ENCODE data around the gene BMP7. TPM values are rescaled to one million over a fixed set of nuclear protein-coding genes. Genes with fewer than 3 reads are reported as not detected.

The BMP7 gene
- total RNA-seq, 1 experiment from 2014 or later = 0.13 TPM

DNA sequence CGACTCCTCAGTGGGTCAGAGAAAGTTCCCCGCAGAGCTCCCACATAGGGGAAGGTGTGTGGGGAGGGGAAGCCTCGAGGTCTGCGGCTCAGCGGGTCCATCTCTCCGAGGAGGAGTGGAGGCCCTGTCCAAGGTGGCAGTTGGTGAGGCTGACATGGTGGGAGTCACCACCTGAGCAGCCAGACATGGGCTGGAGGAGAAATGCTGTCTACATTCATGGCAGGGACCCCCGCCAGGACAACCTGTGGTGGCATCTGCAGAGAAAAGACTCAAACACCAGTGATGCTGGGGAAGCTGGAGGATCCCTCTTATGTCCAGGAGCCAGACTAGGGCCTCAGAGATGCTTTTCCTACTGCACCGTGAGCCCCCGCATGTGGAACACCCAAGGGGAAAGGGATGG, 49.8 kb downstream of the BMP7 start:
- BruUV-seq (replicated peaks) = no TSS peak
- Histone ChIP-seq H2AFZ (no peak overlapping the region), H3K4me3 (no peak overlapping the region), H3K4me1 (replicated peaks; ENCODE audit: insufficient read depth) (peaks cover 15% of the 10 kb centered on the region), H3K79me2 (ENCODE audit: low read depth) (no peaks in the 10 kb centered on the region), H3K36me3 (ENCODE audit: low read depth) (no peaks in the 10 kb centered on the region), H3K9me2 (ENCODE audit: insufficient read depth) (no peaks in the 10 kb centered on the region), H3K9me3 (ENCODE audit: insufficient read depth, low read depth) (no peaks in the 10 kb centered on the region), H3K27ac (no peak overlapping the region), H4K20me1 (ENCODE audit: insufficient read depth) (no peaks in the 10 kb centered on the region), H3F3A (ENCODE audit: insufficient read depth, low read depth) (peaks cover 12% of the 10 kb centered on the region; the same call in 1 of the 2 replicates), H3K27me3 (ENCODE audit: insufficient read depth, low read depth) (no peaks in the 10 kb centered on the region), H3K4me2 (no peak overlapping the region)
- no peak for DNase-seq
- POLR2A ChIA-PET (ENCODE audit: unreplicated experiment) = no interaction called here
- TF ChIP-seq EZH2 (IDR thresholded peaks at IDR 0.05; ENCODE audit: low read depth) = no peak
- TF ChIP-seq, protein P1, sequence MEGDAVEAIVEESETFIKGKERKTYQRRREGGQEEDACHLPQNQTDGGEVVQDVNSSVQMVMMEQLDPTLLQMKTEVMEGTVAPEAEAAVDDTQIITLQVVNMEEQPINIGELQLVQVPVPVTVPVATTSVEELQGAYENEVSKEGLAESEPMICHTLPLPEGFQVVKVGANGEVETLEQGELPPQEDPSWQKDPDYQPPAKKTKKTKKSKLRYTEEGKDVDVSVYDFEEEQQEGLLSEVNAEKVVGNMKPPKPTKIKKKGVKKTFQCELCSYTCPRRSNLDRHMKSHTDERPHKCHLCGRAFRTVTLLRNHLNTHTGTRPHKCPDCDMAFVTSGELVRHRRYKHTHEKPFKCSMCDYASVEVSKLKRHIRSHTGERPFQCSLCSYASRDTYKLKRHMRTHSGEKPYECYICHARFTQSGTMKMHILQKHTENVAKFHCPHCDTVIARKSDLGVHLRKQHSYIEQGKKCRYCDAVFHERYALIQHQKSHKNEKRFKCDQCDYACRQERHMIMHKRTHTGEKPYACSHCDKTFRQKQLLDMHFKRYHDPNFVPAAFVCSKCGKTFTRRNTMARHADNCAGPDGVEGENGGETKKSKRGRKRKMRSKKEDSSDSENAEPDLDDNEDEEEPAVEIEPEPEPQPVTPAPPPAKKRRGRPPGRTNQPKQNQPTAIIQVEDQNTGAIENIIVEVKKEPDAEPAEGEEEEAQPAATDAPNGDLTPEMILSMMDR (conservative IDR thresholded peaks at IDR 0.05) = no peak
- intact Hi-C loops (cut with micrococcal nuclease; ENCODE audit: unreplicated experiment) = no loop called here
- CTCF ChIA-PET = no interaction called here

DNA sequence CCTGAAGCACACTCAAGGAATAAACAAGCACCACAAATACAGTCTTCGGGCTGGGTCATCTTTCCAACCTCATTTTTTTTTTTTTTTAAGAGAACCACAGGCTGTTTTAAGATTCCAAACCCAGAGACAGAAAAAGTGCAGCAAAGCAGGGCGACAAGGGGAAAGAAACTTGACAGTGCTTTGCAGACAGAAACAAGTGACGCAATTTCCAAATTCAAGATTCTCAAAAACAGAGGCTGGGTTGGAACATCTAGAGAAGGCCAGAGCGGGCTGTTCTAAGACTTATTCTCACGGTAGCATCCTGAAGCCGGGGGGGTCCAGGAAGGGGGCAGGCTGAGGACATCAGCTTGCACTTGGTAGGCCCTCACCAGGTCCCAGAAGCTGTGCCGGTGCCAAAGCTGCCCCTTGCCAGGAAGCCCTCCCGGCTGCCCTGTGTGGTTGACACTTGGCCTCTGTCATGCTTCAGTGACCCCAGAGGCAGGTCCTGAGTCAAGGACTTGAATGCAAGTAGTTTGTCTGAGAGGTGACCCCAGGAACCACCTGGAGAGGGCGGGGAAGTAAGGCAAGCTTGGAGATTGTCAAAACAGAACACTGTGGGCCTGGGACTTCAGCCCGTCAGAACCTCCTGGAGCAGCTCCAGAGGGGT, 50.5 kb downstream of the BMP7 start:
- H3K27me3 ChIP-seq (ENCODE audit: insufficient read depth, low read depth) = no peaks in the 10 kb centered on the region
- H3K27ac ChIP-seq = no peak overlapping the region
- POLR2A ChIA-PET (ENCODE audit: unreplicated experiment) = no interaction called here
- intact Hi-C loops (cut with micrococcal nuclease; ENCODE audit: unreplicated experiment) = no loop called here
- CTCF ChIA-PET = no interaction called here
- no peaks in the 10 kb centered on the region for H3K36me3 ChIP-seq (ENCODE audit: low read depth)
- no peak overlapping the region for H3K4me3 ChIP-seq
- no peaks in the 10 kb centered on the region for H3K9me2 ChIP-seq (ENCODE audit: insufficient read depth)
- H3K9me3 ChIP-seq (ENCODE audit: insufficient read depth, low read depth) = no peaks in the 10 kb centered on the region
- no peak for TF ChIP-seq EZH2 (IDR thresholded peaks at IDR 0.05; ENCODE audit: low read depth)
- peaks cover 12% of the 10 kb centered on the region; the same call in 1 of the 2 replicates for H3F3A ChIP-seq (ENCODE audit: insufficient read depth, low read depth)
- peaks cover 15% of the 10 kb centered on the region for H3K4me1 ChIP-seq (replicated peaks; ENCODE audit: insufficient read depth)
- no peaks in the 10 kb centered on the region for H4K20me1 ChIP-seq (ENCODE audit: insufficient read depth)
- no peak for DNase-seq
- no peak overlapping the region for H3K4me2 ChIP-seq
- no peaks in the 10 kb centered on the region for H3K79me2 ChIP-seq (ENCODE audit: low read depth)
- H2AFZ ChIP-seq = no peak overlapping the region
- no TSS peak for BruUV-seq (replicated peaks)

DNA sequence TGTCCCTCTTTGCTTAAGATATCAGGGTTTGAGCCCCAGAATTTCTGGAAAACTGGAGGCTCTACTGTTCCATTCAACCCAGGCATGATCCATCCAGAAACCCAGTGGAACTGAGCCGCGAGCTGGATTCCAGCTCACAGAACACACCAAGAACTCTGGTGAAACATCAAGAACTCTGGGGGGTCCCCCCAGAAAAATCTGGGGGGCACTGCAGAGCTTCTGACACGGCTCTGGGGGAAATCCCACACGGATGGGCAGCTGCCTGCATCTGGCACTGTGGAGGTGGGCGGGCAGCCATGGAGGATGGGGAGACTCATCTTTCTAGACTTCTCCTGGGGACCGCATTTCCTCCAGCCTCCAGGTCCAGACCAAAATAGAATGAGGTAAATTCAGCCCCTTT, 51.0 kb downstream of the BMP7 start:
- Histone ChIP-seq H3K36me3 (ENCODE audit: low read depth) (no peaks in the 10 kb centered on the region), H3K79me2 (ENCODE audit: low read depth) (no peaks in the 10 kb centered on the region), H3K9me3 (ENCODE audit: insufficient read depth, low read depth) (no peaks in the 10 kb centered on the region), H3K9me2 (ENCODE audit: insufficient read depth) (no peaks in the 10 kb centered on the region), H3K4me2 (no peak overlapping the region), H4K20me1 (ENCODE audit: insufficient read depth) (no peaks in the 10 kb centered on the region), H3K27me3 (ENCODE audit: insufficient read depth, low read depth) (no peaks in the 10 kb centered on the region), H2AFZ (no peak overlapping the region), H3F3A (ENCODE audit: insufficient read depth, low read depth) (peaks cover 12% of the 10 kb centered on the region; the same call in 1 of the 2 replicates), H3K4me1 (replicated peaks; ENCODE audit: insufficient read depth) (peaks cover 15% of the 10 kb centered on the region), H3K27ac (no peak overlapping the region), H3K4me3 (no peak overlapping the region)
- DNase-seq = no peak
- ChIA-PET POLR2A (ENCODE audit: unreplicated experiment) (no interaction called here), CTCF (no interaction called here)
- TF ChIP-seq EZH2 (IDR thresholded peaks at IDR 0.05; ENCODE audit: low read depth) = no peak
- TF ChIP-seq, protein P1 (conservative IDR thresholded peaks at IDR 0.05) = no peak
- intact Hi-C loops (cut with micrococcal nuclease; ENCODE audit: unreplicated experiment) = no loop called here
- BruUV-seq (replicated peaks) = no TSS peak

DNA sequence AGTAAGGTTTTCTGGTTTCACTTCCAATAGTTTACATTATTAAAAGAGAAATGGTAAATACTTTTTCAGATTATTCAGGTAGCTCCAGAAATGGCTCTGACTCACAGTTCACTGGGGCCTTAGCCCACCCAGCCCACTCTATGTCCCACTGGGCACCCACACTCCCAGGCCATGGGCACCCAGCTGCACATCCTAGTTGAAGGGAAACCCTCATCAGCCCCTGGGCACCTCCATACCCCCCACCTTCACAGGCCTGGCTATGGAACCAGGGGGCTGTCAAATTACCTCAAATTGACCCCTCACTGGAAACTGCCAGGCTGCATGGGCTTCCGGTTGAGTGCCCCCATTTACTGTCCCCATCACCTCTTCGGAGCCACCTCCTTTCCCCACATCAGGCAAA, 51.5 kb downstream of the BMP7 start:
- no peak overlapping the region for H3K4me3 ChIP-seq
- no peak overlapping the region for H3K27ac ChIP-seq
- no peak overlapping the region for H2AFZ ChIP-seq
- no peaks in the 10 kb centered on the region for H3K27me3 ChIP-seq (ENCODE audit: insufficient read depth, low read depth)
- DNase-seq = no peak
- no peaks in the 10 kb centered on the region for H3K9me2 ChIP-seq (ENCODE audit: insufficient read depth)
- POLR2A ChIA-PET (ENCODE audit: unreplicated experiment) = no interaction called here
- no peak for TF ChIP-seq EZH2 (IDR thresholded peaks at IDR 0.05; ENCODE audit: low read depth)
- TF ChIP-seq, protein P1 (conservative IDR thresholded peaks at IDR 0.05) = no peak
- H3K9me3 ChIP-seq (ENCODE audit: insufficient read depth, low read depth) = no peaks in the 10 kb centered on the region
- no peaks in the 10 kb centered on the region for H3K79me2 ChIP-seq (ENCODE audit: low read depth)
- peaks cover 12% of the 10 kb centered on the region; the same call in 1 of the 2 replicates for H3F3A ChIP-seq (ENCODE audit: insufficient read depth, low read depth)
- no peaks in the 10 kb centered on the region for H3K36me3 ChIP-seq (ENCODE audit: low read depth)
- CTCF ChIA-PET = no interaction called here
- BruUV-seq (replicated peaks) = no TSS peak
- intact Hi-C loops (cut with micrococcal nuclease; ENCODE audit: unreplicated experiment) = no loop called here
- peaks cover 15% of the 10 kb centered on the region for H3K4me1 ChIP-seq (replicated peaks; ENCODE audit: insufficient read depth)
- no peak overlapping the region for H3K4me2 ChIP-seq
- no peaks in the 10 kb centered on the region for H4K20me1 ChIP-seq (ENCODE audit: insufficient read depth)
